ENCODE measurements around the gene HCST.

Gene HCST

GRCh38 chr19:35937345-35938281 lies 35.3 kb downstream of the HCST start:
- DNase-seq (ENCODE audit: low read depth) = no peak

GRCh38 chr19:35938282-35939224 lies 36.2 kb downstream of the HCST start:
- no peak for DNase-seq (ENCODE audit: low read depth)

GRCh38 chr19:35939307-35940077 lies 37.2 kb downstream of the HCST start:
- DNase-seq (ENCODE audit: low read depth) = no peak

GRCh38 chr19:35940078-35940775 lies 37.9 kb downstream of the HCST start:
- DNase-seq (ENCODE audit: low read depth) = no peak

GRCh38 chr19:35940839-35941238 lies 38.5 kb downstream of the HCST start:
- DNase-seq (ENCODE audit: low read depth) = no peak

- no peak for DNase-seq (ENCODE audit: low read depth)
These were observed 39.9 kb downstream of the HCST start for GRCh38 chr19:35942235-35942634.

GRCh38 chr19:35943321-35944301 lies 41.3 kb downstream of the HCST start:
- no peak for DNase-seq (ENCODE audit: low read depth)

- DNase-seq (ENCODE audit: low read depth) = no peak
These were observed 42.2 kb downstream of the HCST start for GRCh38 chr19:35944556-35944955.

GRCh38 chr19:35945121-35945790 lies 42.9 kb downstream of the HCST start:
- no peak for DNase-seq (ENCODE audit: low read depth)

GRCh38 chr19:35946203-35946602 lies 43.9 kb downstream of the HCST start:
- no peak for DNase-seq (ENCODE audit: low read depth)

GRCh38 chr19:35949131-35949530 lies 46.8 kb downstream of the HCST start:
- DNase-seq (ENCODE audit: low read depth) = peak; percentile 10
